Nephron progenitor cell (in vitro differentiated cells): ENCODE measurements around the gene PRPF19.

Experiments
- DNase-seq: peaks from one replicate; pipeline ENCODE4 v3.0.0; 2021
- H3K27ac Mint-ChIP-seq: 2 replicates; pipeline ENCODE4 v1.8.0; 2021; ENCODE audit warnings: mild to moderate bottlenecking, moderate library complexity, mixed read lengths
- H3K27me3 Mint-ChIP-seq: 2 replicates; pipeline ENCODE4 v1.8.0; 2021; ENCODE audit warnings: mild to moderate bottlenecking, low read depth, mixed read lengths; ENCODE audit not compliant: poor library complexity
- H3K36me3 Mint-ChIP-seq: 2 replicates; pipeline ENCODE4 v1.8.0; 2021; ENCODE audit warnings: low read depth, mixed read lengths
- H3K4me1 Mint-ChIP-seq: 2 replicates; pipeline ENCODE4 v1.8.0; 2021; ENCODE audit warnings: mixed read lengths
- H3K4me3 Mint-ChIP-seq: 2 replicates; pipeline ENCODE4 v1.8.0; 2021; ENCODE audit warnings: mild to moderate bottlenecking, moderate library complexity, mixed read lengths
- H3K9me3 Mint-ChIP-seq: 2 replicates; pipeline ENCODE4 v1.8.0; 2021; ENCODE audit warnings: mild to moderate bottlenecking, moderate library complexity, mixed read lengths
- TF ChIP-seq, protein P1 (sequence below): fragments of 200-600 bp; sonication (generic); IDR thresholded peaks from 2 replicates; pipeline ENCODE4 v1.5.0; 2021; ENCODE audit warnings: antibody characterized with exemption

The PRPF19 gene

DNA sequence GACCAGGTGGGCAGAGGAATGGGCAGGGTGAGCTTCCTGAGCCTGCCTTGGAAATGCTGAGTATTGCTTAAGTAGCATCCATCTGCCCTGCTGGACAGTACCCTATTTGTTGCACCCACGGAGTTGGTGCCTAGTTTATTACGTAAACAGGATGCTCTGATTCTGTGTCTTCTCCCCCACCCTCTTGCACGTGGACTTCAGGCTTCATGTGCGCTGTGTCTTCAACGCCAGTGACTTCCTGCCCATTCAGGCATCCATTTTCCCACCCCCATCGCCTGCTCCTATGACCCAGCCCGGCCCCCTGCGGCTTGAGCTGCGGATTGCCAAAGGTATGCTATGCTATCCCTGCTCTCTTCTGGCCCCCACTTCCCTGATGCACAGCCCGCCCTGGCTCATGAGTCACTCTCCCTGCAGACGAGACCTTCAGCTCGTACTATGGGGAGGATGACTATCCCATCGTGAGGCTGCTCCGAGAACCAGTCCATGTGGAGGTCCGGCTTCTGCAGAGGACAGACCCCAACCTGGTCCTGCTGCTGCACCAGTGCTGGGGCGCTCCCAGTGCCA is 33.3 kb downstream of the PRPF19 start:
- no peak overlapping the region for H3K27ac Mint-ChIP-seq
- TF ChIP-seq, protein P1, sequence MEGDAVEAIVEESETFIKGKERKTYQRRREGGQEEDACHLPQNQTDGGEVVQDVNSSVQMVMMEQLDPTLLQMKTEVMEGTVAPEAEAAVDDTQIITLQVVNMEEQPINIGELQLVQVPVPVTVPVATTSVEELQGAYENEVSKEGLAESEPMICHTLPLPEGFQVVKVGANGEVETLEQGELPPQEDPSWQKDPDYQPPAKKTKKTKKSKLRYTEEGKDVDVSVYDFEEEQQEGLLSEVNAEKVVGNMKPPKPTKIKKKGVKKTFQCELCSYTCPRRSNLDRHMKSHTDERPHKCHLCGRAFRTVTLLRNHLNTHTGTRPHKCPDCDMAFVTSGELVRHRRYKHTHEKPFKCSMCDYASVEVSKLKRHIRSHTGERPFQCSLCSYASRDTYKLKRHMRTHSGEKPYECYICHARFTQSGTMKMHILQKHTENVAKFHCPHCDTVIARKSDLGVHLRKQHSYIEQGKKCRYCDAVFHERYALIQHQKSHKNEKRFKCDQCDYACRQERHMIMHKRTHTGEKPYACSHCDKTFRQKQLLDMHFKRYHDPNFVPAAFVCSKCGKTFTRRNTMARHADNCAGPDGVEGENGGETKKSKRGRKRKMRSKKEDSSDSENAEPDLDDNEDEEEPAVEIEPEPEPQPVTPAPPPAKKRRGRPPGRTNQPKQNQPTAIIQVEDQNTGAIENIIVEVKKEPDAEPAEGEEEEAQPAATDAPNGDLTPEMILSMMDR, result no peak
- no peaks in the 10 kb centered on the region for H3K27me3 Mint-ChIP-seq
- H3K4me1 Mint-ChIP-seq, result peaks cover 34% of the 10 kb centered on the region
- no peak for DNase-seq
- peaks cover 7% of the 10 kb centered on the region for H3K36me3 Mint-ChIP-seq
- H3K4me3 Mint-ChIP-seq, result no peak overlapping the region
- no peaks in the 10 kb centered on the region for H3K9me3 Mint-ChIP-seq

DNA sequence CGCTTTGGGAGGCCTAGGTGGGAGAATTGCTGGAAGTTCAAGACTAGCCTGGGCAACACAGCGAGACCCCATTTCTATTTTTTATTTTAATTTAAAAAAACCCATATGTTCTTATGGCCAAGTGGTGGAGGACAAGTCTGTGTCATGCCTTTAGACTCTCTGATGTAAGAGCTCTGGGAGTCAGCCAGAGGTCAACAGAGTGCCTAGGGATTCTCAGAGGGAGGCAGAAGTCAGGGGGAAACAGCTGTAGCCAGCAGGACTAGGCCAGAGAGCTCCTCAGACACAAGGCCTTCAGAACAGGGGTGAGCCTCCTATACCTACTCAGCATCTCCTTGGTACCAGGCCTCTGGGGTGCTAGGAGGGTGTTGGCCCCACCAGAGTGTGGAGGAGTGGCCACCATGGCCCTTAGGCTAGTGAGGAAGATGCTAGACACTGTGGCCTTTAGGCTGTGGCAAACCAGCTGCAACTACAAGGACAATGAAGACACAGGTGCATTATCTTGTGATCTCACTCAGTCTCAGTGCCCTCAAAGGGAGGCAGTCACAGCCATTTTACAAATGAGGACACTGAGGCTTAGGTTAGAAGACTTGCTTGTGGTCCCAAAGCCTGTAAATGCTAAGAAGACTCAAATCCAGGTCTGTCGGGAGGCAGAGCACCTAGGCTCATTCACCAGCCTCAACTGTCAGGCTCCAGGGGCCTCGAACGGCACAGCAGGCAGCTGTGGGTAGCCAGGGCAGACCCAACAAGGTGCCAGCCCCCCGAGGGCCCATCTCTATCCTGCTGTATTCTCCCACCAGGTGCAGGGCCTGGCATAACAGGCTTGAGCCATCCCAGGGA is 34.0 kb downstream of the PRPF19 start:
- Mint-ChIP-seq H3K4me1 (peaks cover 27% of the 10 kb centered on the region), H3K9me3 (no peaks in the 10 kb centered on the region), H3K36me3 (no peaks in the 10 kb centered on the region), H3K27ac (no peak overlapping the region), H3K4me3 (no peak overlapping the region), H3K27me3 (no peaks in the 10 kb centered on the region)
- DNase-seq, result no peak
- TF ChIP-seq, protein P1, result no peak

DNA sequence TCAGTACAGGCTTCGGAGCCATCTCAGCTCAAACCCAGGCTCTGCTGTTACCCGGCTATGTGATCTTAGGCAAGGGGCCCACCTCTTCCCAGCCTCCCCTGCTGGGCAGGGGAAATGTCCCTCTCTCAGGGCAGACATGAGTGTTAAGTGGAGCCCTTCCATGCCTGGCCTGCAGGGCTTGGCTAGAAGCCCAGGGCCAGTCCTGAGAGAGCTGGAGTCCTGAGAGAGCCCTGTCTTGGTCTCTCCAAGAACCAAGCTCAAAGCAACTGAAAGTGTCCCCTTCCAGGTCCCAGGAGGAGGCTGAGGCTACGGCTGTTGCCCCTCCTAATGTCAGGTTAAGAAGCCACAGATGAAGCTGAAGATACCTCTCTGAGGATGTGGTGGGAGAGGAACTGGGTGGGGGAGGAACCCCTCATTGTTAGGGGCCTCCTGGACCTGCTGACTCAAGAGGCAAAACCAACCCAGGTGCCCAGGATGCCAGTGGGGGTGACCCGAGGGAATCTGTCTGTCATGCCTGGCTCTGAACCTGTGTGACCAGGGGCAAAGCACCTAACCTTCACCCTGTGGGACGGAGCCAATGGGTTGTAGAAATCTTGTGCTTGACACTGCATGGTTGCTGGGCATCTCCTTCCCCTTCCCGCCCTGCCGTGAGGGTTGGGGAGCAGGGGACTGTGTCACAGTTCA is 34.9 kb downstream of the PRPF19 start:
- DNase-seq, result no peak
- Mint-ChIP-seq H3K27me3 (no peaks in the 10 kb centered on the region), H3K36me3 (no peaks in the 10 kb centered on the region), H3K4me3 (no peak overlapping the region), H3K9me3 (no peaks in the 10 kb centered on the region), H3K27ac (no peak overlapping the region), H3K4me1 (peaks cover 34% of the 10 kb centered on the region)
- TF ChIP-seq, protein P1, result no peak

DNA sequence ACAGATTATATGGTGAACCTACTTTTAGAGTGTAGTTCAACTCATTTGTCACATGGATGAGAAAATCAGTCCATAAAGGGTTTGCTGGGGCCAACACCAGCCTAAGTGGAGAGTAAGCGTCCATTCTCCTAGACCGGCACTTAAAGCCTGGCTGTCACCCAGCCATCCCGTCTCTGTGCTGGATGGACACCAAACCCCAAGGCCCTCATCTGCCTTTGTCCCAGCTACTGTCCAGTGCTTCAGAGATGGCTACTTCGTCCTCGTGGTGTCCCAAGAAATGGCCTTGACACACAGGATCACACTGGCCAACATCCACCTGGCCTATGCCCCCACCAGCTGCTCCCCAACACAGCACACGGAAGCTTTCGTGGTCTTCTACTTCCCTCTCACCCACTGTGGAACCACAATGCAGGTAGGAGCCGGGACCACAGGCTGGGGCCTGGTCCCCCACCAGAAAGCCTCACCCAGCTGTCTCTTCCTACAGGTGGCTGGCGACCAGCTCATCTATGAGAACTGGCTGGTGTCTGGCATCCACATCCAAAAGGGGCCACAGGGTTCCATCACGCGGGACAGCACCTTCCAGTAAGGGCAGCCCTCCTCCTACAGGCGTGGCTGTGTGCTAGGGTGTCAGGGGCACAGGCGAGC is 35.5 kb downstream of the PRPF19 start:
- Mint-ChIP-seq H3K4me1 (peaks cover 38% of the 10 kb centered on the region), H3K27ac (no peak overlapping the region), H3K36me3 (no peaks in the 10 kb centered on the region), H3K9me3 (no peaks in the 10 kb centered on the region), H3K27me3 (no peaks in the 10 kb centered on the region), H3K4me3 (no peak overlapping the region)
- DNase-seq, result no peak
- TF ChIP-seq, protein P1, result no peak

DNA sequence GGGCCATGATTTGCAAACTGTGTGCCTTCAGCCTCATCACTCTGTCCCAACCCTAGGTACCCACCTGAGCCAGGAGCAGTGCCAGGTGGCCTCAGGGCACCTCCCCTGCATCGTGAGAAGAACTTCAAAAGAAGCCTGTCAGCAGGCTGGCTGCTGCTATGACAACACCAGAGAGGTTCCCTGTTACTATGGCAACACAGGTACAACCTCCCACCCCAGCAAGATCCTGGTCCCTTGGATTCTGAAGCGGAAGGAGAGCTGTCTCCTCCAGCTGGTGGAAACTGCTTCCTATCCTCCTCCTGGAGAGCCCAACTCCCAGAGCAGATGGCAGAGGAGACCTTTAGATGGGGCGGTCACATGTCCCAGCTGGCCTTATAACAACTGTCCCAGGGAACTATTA is 36.1 kb downstream of the PRPF19 start:
- TF ChIP-seq, protein P1, result no peak
- no peak for DNase-seq
- peaks cover 41% of the 10 kb centered on the region for H3K4me1 Mint-ChIP-seq
- H3K27me3 Mint-ChIP-seq, result no peaks in the 10 kb centered on the region
- H3K9me3 Mint-ChIP-seq, result no peaks in the 10 kb centered on the region
- H3K36me3 Mint-ChIP-seq, result no peaks in the 10 kb centered on the region
- no peak overlapping the region for H3K27ac Mint-ChIP-seq
- no peak overlapping the region for H3K4me3 Mint-ChIP-seq
